Stimulated activated CD8-positive, alpha-beta memory T cell treated with anti-CD3 and anti-CD28 coated beads, Interleukin-4, amount 100 ng/mL, for 24 hours (primary cell): ENCODE results near the gene RELA.

Experiments
- DNase-seq: peaks from one replicate; pipeline ENCODE4 v3.0.0-alpha.2; 2020; ENCODE audit warnings: low read depth

Gene RELA

GRCh38 chr11:65611758-65612603 lies 50.7 kb downstream of the RELA start:
- DNase-seq: no peak

- no peak for DNase-seq
These were observed 51.5 kb downstream of the RELA start for GRCh38 chr11:65611028-65611757.

- no peak for DNase-seq
These were observed 52.3 kb downstream of the RELA start for GRCh38 chr11:65610404-65610803.

- DNase-seq: no peak
These were observed 53.1 kb downstream of the RELA start for GRCh38 chr11:65609665-65610064.

GRCh38 chr11:65609229-65609628 lies 53.5 kb downstream of the RELA start:
- no peak for DNase-seq

- DNase-seq: no peak
These were observed 54.9 kb downstream of the RELA start for GRCh38 chr11:65607614-65608426.

GRCh38 chr11:65606876-65607613 lies 55.7 kb downstream of the RELA start:
- DNase-seq: no peak

- DNase-seq: no peak
These were observed 58.5 kb downstream of the RELA start for GRCh38 chr11:65604258-65604657.
